NCI-H2227 (cell line): Measurements from ENCODE around the gene STRADA.

ENCODE experiments used
- DNase-seq: peaks from one replicate; lab custom pipeline; 2025; ENCODE audit not compliant: unreplicated experiment; lab: John Stamatoyannopoulos, UW

The STRADA gene

GRCh38 chr17:63741408-63742173 lies at the start of gene STRADA:
STRADA (minus strand) TSS chr17:63741799; CDS start chr17:63728369, 13,430 bp downstream.
- DNase-seq: peak; percentile 99

DNA sequence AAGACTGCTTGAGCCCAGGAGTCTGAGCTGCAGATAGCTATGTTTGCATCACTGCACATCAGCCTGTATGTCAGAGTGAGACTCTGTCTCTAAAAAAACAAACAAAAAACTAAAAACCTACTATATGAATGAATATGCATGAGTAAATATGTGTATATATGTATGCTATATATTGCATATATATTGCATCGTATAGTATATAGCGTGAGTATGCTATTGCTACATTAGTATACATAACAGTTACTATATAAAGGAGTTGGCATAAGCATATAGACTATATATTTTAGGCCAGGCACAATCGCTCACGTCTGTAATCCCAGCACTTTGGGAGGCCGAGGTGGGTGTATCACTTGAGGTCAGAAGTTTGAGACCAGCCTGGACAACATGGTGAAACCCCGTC lies 48.5 kb upstream of the STRADA start:
- no peak for DNase-seq

- DNase-seq: no peak
These were observed 45.5 kb upstream of the STRADA start for GRCh38 chr17:63786971-63787711.

GRCh38 chr17:63786117-63786516 lies 44.5 kb upstream of the STRADA start:
- no peak for DNase-seq

DNA sequence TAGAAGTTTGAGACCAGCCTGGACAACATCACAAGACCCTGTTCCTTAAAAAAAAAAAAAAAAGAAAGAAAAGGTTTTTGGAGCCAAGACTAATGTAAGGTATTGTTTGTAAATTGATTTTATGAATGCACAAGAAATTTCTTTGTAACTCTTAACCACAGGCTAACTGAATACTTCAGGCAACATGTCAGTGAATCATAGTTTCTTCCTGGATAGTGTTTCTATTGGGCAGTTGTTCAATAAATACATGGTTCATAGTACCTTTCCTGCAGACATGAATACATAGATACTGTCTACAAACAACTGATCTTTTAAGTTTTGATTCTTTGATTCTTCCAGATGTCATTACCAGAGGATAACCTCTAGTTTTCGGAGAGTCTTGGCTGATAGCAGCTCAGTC lies 44.0 kb upstream of the STRADA start:
- no peak for DNase-seq

DNA sequence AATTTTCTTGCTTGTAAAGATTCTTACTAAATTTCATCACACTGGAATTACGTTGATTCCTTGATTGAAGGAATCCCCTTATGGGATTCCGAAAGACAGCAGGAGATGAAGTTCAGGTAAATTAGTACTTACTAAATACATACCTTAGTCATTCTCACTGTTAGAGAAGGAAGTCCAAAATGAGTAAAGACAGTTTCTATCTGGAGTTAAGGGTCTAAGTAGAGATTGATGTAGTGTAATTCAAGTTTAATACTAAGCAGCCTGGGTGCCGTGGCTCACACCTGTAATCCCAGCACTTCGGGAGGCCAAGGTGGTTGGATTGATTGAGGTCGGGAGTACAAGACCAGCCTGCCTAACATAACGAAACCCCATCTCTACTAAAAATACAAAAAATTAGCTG lies 41.9 kb upstream of the STRADA start:
- no peak for DNase-seq

DNA sequence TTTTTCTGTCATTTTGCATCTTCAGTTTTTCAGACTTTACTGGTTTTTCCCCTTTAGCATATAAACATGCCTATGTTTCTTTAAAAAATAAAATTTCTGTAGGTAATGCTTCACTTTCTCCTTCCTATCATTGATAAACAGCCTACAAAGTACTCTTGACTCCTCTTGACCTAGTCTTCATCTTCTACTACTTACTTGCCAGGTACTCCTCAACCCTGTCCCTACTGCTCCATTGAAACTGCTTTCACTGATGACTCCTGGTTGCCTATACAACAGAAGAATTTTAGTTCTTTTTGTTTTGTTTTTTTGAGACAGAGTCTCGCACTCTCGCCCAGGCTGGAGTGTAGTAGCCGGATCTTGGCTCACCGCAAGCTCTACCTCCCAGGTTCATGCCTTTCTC lies 39.3 kb upstream of the STRADA start:
- no peak for DNase-seq

DNA sequence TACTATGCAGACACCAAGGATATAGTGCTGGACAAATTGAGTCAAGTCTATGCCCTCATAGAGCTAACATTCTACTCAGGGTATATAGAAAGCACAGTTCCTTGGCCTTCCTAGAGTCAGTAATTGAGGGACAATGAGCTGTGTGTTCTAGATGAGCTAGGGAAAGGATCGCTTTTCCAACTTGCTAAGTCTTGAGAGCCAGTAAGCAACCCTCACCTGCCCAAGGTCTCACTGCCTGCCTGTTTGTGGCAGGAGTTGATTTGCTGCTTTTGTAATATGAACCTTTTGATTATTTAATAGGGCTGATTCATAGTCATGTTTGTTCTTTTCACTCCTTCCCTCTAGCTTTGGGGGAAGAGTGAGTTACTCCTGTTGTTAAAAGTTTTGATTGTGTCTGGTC lies 38.9 kb upstream of the STRADA start:
- no peak for DNase-seq

DNA sequence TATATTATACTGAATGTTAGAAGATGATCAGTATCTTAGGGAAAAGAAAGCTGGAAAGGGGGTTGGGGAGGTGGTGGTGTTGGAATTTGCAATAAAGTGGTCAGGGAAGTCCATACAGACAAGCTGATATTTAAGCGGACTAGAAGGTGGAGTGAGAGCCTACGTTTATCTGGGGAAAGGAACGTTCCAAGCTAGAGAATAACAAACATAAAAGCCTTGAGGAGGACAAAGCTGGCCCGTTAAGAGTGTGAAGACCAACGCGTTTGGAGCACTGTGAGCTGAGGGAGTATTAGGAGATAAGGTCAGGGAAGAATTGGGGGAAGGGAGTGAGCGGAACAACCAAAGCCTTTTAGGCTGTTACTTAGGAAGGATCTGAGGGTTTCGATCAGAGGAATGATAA lies 33.8 kb upstream of the STRADA start:
- DNase-seq: no peak

DNA sequence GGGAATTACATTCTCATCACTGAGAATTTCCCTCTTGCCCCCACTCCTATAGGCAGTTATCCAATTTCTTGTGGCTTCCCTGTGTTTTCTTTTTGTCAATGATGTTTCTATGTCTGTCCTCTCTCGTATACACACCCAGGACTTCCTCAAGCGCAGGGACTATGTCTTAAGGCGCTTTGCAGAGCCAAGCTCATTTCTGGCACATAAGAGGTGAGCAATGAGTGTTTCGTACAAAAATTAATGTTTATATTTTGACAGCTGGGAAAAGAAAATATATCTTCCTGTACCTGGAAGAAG lies 33.3 kb upstream of the STRADA start:
- no peak for DNase-seq

GRCh38 chr17:63774141-63774968 lies 32.8 kb upstream of the STRADA start, which contains the start of gene DDX42:
DDX42 (plus strand) TSS chr17:63774170; CDS start chr17:63787050, 12,880 bp downstream.
- peak; percentile 68 for DNase-seq

DNA sequence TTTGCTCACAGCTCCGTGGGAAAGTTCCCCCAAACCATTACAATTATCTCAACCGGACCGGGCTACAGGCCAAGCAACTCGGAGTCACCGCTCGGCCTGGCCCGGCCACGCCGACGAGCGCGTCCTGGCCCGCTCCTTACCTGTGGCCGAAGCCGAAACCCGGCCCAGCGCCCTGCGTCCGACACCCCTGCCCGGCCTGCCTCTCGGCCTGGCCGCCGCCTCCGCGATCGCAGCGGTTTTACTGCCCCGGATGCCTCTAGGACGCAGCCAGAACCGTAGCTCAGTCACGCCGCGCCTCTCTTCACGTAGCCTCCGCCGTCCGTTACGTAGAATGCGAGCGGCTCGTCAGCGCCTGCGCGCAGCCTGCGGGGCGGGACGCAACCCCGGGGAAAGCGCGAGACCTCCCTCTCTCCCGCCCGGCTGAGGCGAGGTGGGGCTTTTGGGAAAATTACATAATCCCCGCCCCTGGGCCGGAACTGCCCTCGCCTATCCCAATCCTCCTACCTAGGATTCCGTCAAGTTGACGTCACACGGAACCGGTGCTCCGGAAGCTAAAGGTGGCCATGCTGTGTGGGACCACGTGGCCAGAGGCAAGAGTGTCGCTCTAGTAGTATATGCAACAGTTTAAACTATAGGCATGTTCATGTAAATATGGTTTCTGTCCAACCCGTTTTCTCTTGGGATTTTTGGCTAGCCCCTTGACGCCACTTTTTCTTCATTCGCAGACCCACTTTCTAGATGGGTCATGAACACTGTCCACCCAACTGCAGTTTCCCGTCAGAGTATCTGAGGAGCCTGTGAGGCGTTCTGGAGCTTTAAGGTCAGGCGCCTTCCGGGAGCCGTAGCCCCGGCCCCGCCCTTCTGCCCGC lies 31.9 kb upstream of the STRADA start, which contains the start of gene CCDC47:
CCDC47 (minus strand) TSS at position 326 of the 869 bp plus-strand sequence. CDS start 7,422 bp downstream, outside the sequence.
- peak; percentile 100 for DNase-seq

GRCh38 chr17:63772801-63773271 lies 31.2 kb upstream of the STRADA start:
- peak; percentile 25 for DNase-seq

- DNase-seq: no peak
These were observed 26.8 kb upstream of the STRADA start for GRCh38 chr17:63768433-63768832.

GRCh38 chr17:63766754-63767153 lies 25.2 kb upstream of the STRADA start:
- DNase-seq: no peak

- DNase-seq: no peak
These were observed 23.1 kb upstream of the STRADA start for GRCh38 chr17:63764716-63765115.

DNA sequence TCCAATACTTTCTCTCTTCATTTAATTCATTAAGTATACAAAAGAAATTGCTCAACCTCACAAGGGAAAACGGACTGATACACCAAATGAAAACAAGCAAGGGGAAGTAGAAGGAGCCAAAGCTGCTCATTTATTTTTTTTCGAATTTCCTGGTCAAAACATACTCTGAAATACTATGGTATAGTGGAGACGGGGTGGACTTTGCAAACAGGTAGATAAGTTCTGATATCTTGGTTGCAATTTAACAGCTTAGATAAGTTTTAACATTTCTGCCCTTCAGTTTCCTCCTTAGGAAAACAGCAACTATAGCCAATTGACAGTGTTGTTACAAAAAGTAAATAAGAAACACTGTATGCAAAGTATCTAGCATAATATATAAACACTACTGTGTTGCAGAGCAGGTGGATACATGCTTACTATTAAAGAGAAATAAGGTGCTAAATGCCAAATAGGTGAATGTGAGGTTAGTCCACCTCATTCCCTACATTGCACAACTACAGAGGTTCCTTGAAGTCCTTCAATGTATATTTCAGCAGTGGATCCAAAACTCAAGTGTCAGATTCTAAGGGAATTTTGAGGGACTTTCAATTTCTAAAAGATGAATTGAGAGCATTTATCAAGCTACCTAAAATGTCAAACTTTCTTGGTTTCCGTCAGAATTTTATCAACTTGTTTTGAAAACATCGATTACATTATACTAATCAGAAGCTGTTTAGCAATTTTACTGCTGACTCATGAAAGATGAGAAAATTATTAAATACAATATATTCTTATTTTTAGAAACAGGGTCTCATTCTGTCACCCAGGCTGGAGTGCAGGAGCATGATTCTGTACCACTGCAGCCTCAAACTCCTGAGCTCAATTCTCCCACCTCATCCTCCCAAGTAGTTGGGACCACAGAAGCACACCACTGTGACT lies 20.8 kb upstream of the STRADA start:
- DNase-seq: no peak

DNA sequence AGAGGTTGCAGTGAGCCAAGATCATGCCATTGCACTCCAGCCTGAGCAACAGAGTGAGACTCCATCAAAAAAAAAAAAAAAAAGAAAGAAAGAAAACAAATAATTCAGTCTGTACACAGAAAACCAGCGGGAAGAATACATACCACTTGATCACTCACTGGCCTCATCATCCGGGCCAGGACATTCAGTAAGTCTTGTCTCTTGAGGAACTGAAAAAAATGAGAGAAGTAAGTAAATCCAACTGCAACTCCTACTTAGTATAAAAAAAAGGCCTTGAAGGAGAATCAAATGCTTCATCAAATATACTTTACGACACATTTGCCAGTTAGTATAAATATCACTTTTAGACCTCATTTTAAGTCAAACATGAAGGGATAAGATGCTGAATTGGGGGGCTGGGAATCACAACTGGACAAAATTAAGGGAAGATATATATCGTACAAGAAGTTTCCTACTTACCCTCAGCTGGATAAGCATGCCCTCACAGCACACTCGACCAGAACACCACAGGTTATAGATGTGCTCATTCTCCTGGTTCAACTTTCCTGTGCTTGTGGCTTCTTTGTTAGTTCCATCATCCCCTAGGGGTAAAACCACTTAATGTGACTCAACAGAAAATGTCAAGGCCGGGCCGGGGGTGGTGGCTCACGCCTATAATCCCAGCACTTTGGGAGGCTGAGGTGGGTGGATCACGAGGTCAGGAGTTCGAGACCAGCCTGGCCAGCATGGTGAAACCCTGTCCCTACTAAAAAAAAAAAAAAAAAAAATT lies 19.4 kb upstream of the STRADA start:
- DNase-seq: no peak

- DNase-seq: no peak
These were observed 16.8 kb upstream of the STRADA start for GRCh38 chr17:63758428-63758827.
